K562 (cell line): Measurements from ENCODE around the gene SLC6A16.

ENCODE experiments used
- ATF1 ChIP-seq, 2 experiments: fragments of 450-650 bp in 1 of 2; IDR thresholded peaks; 2 replicates each; pipeline ENCODE4 v1.6.1; 2016; ENCODE audit warnings: missing compliant biosample characterization in 1 of 2, missing genetic modification characterization in 1 of 2
- CSDE1 ChIP-seq, 2 experiments: fragments of 450-650 bp; IDR thresholded peaks; 2 replicates each; pipeline ENCODE4 v1.6.1; 2016; ENCODE audit warnings: mild to moderate bottlenecking in 1 of 2
- CTCF ChIP-seq, 3 experiments: IDR thresholded peaks in 2 of 3; conservative IDR thresholded peaks in 1 of 3; 2 replicates each; pipeline ENCODE4 v1.5.1; 2011 to 2012; ENCODE audit warnings: low read length in 3 of 3, mild to moderate bottlenecking in 3 of 3, control low read depth in 2 of 3, improper control_type of control experiment in 1 of 3, inconsistent platforms in 1 of 3, low read depth in 1 of 3, mixed read lengths in 1 of 3, moderate library complexity in 1 of 3; ENCODE audit not compliant: insufficient read depth in 2 of 3
- DEAF1 ChIP-seq: fragments of 450-650 bp; formaldehyde crosslinking; IDR thresholded peaks from 2 replicates; pipeline ENCODE4 v1.4.0; 2020; ENCODE audit warnings: mild to moderate bottlenecking, moderate library complexity
- E2F1 ChIP-seq: sonication (generic); formaldehyde crosslinking; IDR thresholded peaks from 2 replicates; pipeline ENCODE4 v1.8.1; 2023; ENCODE audit warnings: mild to moderate bottlenecking, missing genetic modification reagents, moderate library complexity
- MAFK ChIP-seq: IDR thresholded peaks from 2 replicates; pipeline ENCODE4 v1.6.1; 2011; ENCODE audit warnings: low read length, improper control_type of control experiment
- NFIC ChIP-seq: fragments of 450-650 bp; IDR thresholded peaks from 2 replicates; pipeline ENCODE4 v1.6.1; 2017; ENCODE audit warnings: mild to moderate bottlenecking, inconsistent platforms
- SMC3 ChIP-seq: conservative IDR thresholded peaks from 2 replicates; pipeline ENCODE4 v1.6.1; 2011; ENCODE audit warnings: low read depth, low read length, improper control_type of control experiment; ENCODE audit not compliant: insufficient read depth
- SNRNP70 ChIP-seq: fragments of 200-400 bp; formaldehyde crosslinking; optimal IDR thresholded peaks from 2 replicates; pipeline ENCODE3; 2017; ENCODE audit warnings: low read depth, low read length
- TBP ChIP-seq: optimal IDR thresholded peaks from 2 replicates; pipeline ENCODE3; 2011; ENCODE audit warnings: low read depth, low read length, improper control_type of control experiment
- TGIF2 ChIP-seq: sonication (generic); formaldehyde crosslinking; IDR thresholded peaks from 2 replicates; pipeline ENCODE4 v1.8.1; 2022; ENCODE audit warnings: mild to moderate bottlenecking, missing genetic modification reagents, moderate library complexity
- ZNF644 ChIP-seq: fragments of 200-800 bp; sonication (Bioruptor generic); IDR thresholded peaks from 2 replicates; pipeline ENCODE4 v1.6.1; 2016; ENCODE audit warnings: low read depth, missing genetic modification characterization, missing compliant biosample characterization

- no peak for TF ChIP-seq SNRNP70
- TF ChIP-seq TBP: no peak
- no peak for TF ChIP-seq SMC3
- TF ChIP-seq ZNF644 (tag): no peak
- no peak for TF ChIP-seq E2F1 (CRISPR knock-in tag)
- TF ChIP-seq ATF1 (CRISPR knock-in tag; IDR thresholded peaks at IDR 0.05): no peak
- TF ChIP-seq ATF1 (tag; IDR thresholded peaks at IDR 0.05): no peak
- no peak for TF ChIP-seq TGIF2 (CRISPR knock-in tag)
- TF ChIP-seq MAFK: no peak
- TF ChIP-seq CSDE1 (IDR thresholded peaks at IDR 0.05): no peak
- no peak for TF ChIP-seq DEAF1 (CRISPR knock-in tag)
- TF ChIP-seq NFIC: no peak
- TF ChIP-seq CTCF (IDR thresholded peaks at IDR 0.05 in 2 of 3, conservative IDR thresholded peaks at IDR 0.05 in 1 of 3; ENCODE audit: insufficient read depth in 2 of 3, low read depth in 1 of 3, low read length in 3 of 3): no peak
Measured at GRCh38 chr19:49343123-49343522, 18.1 kb upstream of the SLC6A16 start.
